NCI-H526 treated with DMSO at 0.1 percent for 48 hours (cell line): ENCODE data around the gene RRH.
"Not testable (repeated sequence)": the region's sequence is repeated elsewhere in the genome, so short reads cannot be mapped to it uniquely, and the experiment has no call there.

ENCODE experiments used
- DNase-seq: peaks from one replicate; lab custom pipeline; 2025; lab: John Stamatoyannopoulos, UW

RRH gene

DNA sequence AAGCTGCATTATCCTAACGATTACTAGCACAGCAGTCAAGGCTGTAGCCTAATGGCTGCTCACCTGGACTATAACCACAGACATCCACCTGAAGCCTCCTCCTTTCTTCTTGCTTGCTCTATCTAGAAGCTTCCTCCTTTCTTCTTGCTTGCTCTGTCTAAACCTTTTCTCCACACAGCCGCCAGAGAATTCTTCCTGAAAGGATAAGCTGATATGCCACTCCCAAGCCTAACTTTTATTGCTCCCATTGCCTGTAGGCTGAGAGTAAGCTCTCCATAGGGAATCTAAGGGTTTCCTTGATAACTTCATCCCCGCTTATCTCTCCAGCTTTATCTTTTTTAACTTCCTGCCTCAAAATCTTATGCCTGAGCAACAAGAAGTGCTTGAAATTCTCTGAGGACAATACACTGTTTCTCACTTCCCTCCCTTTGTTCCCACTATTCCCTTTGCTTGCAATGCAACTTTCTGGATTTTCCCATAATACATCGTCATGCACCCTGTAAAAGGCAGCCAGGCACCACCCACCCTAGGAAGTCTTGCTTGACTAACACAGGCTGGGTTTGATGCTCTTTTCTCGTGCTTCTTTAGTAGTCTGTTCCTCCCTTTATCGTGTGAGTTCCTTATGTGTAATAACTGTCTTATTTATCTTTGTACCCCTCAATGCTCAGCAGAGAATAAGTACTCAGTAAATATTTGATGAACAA, 18.8 kb downstream of the RRH start:
- no peak for DNase-seq

GRCh38 chr4:109847896-109848442, 20.2 kb downstream of the RRH start, which contains the start of gene LRIT3:
TSS of gene LRIT3 (plus strand) at chr4:109848107. CDS start at chr4:109848202, 95 bp downstream.
- DNase-seq = no peak

GRCh38 chr4:109848501-109848900, 20.7 kb downstream of the RRH start:
- DNase-seq = no peak

- DNase-seq = no peak
Observed at GRCh38 chr4:109850601-109851000, 22.8 kb downstream of the RRH start.

GRCh38 chr4:109859426-109860300, 31.9 kb downstream of the RRH start:
- not testable (repeated sequence) for DNase-seq

DNA sequence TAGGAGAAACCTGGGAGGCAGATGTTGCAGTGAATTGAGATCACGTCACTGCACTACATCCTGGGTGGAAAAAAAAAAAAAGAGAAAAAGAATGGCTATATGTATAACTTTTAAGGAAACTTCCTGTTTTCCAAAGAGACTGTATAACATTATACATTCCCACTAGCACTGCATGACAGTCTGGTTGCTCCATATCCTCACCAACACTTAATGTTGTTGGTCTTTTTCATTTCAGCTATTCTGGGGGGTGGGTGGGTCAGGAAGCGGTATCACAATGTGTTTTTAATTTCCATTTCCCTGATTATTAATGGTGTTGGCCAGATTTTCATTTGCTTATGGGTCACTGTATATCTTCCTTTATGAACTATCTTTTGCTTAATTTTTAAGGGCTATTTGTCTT, 33.5 kb downstream of the RRH start:
- DNase-seq = no peak

DNA sequence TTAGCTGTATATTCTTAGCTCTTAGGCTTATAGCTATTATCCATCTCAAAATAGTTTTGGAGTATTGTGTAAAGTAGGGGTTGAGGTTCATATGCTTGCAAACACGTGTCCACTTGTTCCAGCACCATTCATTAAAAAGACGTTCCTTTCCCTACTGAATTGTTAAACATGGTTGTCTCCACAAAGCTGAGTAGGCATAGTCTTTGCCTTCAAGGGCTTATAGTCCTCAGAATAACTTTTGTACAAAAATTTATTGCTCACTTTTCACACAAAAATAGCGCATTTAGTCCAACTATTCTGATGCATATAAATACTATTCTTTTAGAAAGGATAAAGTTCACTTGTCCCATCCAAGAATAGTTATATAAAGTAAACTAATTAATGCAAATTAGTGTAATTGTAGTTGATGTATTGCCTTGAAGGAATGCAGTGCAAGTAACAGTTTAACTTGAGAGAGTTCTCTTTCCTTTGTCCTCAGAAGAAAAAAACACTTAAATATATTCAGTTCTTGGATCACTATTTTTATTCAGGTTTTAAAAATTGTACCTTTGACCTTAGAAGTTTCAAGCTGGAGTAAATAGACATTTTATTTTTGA, 34.2 kb downstream of the RRH start:
- no peak for DNase-seq

GRCh38 chr4:109864134-109864533, 36.4 kb downstream of the RRH start:
- DNase-seq = no peak

GRCh38 chr4:109870061-109870460, 42.3 kb downstream of the RRH start:
- DNase-seq = no peak

DNA sequence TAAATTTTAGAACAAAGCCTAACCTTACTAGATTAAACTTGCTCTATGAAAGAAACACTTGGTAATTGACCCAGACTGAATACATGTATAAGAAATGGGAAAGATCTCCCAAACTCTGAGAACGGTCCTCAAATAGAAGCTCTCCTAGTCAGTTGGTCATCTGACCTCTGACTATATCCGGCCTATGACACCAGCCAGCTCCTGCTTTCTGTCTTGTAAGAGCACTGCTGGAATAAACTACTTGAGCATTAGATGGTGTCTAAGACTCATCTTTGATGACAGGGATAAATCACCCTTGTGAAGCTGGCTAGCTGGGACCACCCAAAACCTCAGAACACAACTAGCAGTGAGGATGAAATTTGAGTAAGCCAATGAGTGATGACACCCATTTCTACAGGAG, 44.3 kb downstream of the RRH start:
- no peak for DNase-seq

GRCh38 chr4:109872950-109873656, 45.3 kb downstream of the RRH start:
- no peak for DNase-seq

DNA sequence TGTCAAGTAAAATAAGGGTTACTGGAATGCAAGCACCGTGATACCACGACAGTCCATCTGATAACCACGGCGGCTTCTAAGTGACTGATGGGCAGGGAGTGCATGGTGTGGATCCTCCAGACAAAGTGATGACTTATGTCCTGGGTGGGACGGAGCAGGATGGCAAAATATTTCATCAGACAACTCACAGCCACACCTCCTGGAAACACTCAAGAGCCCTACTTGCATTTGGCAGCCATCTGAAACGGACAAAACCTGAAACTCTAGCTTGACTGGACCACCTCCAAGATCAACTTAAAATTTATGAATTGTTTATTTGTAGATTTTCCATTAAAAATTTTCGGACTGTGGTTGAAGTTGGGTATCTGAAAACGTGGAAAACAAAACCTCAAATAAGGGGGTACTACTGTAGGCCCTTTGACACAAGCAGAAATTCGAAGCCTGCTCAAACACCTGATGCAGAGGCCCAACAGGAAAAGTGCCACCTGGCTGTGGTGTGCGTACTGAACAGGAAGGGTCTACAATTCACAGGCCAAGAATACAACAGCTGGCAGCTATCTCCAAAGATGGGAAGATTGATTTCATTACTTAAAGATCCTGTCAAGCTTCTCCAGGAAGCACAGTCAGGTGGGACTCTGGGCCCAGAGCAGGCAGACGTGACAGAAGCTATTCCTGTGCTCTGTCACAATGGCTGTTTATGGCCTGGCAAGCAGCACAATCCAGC, 46.2 kb downstream of the RRH start:
- DNase-seq = no peak

GRCh38 chr4:109875106-109875505, 47.3 kb downstream of the RRH start:
- DNase-seq = no peak

DNA sequence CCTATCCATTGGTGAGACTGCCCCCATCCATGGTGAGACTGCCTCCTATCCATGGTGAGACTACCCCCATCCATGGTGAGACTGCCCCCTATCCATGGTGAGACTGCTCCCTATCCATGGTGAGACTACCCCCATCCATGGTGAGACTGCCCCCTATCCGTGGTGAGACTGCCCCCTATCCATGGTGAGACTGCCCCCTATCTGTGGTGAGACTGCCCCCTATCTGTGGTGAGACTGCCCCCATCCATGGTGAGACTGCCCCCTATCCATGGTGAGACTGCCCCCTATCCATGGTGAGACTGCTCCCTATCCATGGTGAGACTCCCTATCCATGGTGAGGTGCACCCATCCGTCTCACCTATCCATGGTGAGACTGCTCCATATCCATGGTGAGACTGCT, 47.8 kb downstream of the RRH start:
- DNase-seq = not testable (repeated sequence)

GRCh38 chr4:109876634-109877265, 49.0 kb downstream of the RRH start:
- DNase-seq = no peak

- DNase-seq = no peak
Observed at GRCh38 chr4:109877400-109877799, 49.6 kb downstream of the RRH start.

DNA sequence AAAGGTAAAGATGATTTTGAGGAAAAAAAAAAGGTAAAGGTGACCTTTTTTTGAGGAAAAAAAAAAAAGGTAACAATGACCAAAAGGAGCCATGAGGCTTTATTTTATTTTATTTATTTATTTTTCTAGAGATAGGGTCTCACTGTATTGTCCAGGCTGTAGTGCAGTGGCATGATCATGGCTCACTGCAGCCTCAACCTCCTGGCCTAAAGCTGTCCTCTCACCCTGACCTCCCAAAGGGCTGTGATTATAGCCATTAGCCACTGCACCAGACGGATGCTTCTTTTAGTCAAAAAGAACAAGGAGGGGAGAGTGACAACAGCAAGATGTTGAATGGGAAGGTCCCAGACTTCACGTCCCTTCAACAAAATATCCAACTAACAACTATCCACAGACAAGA, 50.6 kb downstream of the RRH start:
- no peak for DNase-seq

DNA sequence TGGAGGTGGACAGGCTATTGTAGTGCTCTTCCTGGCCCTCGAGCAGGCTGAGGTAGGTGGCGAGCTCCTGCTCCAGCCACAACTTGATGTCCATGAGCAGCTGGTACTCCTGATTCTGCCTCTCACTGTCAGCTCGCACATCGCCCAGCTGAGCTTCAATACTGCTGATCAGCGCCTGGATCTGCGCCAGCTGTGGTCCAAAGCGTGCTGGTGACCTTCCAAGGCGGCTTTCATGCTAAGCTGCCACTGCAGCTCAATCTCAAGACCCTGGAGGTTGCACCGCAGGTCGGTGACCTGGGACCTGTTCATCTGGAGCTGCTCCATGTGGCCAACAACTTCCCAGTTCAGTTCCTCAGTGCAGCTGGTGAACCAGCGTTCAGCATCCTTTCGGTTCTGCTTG, 51.3 kb downstream of the RRH start:
- DNase-seq = no peak

DNA sequence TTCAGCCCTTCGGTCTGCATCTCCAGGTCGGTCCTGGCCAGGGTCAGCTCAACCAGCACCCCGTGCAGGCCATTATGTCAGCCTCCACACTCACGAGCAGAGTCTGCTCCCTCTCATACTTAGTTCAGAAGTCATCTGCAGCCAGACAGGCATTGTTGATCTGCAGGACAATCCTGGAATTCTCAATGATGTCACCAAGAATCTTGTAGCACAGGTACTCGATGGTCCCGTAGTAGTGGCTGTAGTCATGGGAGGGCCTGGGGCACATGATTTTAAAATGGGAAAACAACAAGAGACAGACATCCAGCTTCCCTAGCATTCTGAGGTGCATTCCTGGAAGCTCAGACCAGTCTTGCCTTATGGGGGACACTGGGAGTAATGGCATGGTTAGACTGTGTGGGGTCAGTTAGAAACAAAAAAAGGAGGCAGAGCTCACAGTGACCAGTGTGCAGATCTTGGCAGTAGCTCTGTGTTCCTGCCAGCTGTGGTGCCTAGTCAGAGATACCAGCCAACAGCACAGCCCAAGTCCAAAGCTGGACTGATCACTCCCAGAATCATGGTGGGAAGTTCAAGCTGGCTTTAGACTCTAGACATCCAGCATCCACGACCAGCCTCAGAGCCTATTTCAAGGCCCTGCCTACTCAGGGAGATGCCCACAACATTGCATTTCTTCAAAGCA, 52.0 kb downstream of the RRH start:
- DNase-seq = no peak

- no peak for DNase-seq
Observed at GRCh38 chr4:109886303-109886702, 58.5 kb downstream of the RRH start.
